IPS-18c (cell line): Measurements from ENCODE around the gene CDH5.

Experiments
- H3K4me3 ChIP-seq: 2 replicates; pipeline ENCODE4 v1.7.0; 2013; ENCODE audit warnings: low read depth, mild to moderate bottlenecking, low read length, moderate library complexity; ENCODE audit not compliant: insufficient read depth
- H3K9me3 ChIP-seq: one replicate; pipeline ENCODE4 v1.6.1; 2013; ENCODE audit warnings: mild to moderate bottlenecking, low read length, moderate library complexity; ENCODE audit not compliant: control insufficient read depth, insufficient read depth

Gene CDH5

GRCh38 chr16:66367968-66368891 lies 1.7 kb downstream of the CDH5 start:
- no peak overlapping the region; the same call in 1 of the 2 replicates for H3K4me3 ChIP-seq
- H3K9me3 ChIP-seq, result peaks cover 2% of the 10 kb centered on the region

GRCh38 chr16:66369055-66369592 lies 2.6 kb downstream of the CDH5 start:
- Histone ChIP-seq H3K4me3 (no peak overlapping the region), H3K9me3 (peaks cover 2% of the 10 kb centered on the region)

- Histone ChIP-seq H3K4me3 (no peak overlapping the region), H3K9me3 (peaks cover 2% of the 10 kb centered on the region)
Observed at GRCh38 chr16:66370786-66371684, 4.5 kb downstream of the CDH5 start.

GRCh38 chr16:66372078-66372897 lies 5.8 kb downstream of the CDH5 start:
- peaks cover 2% of the 10 kb centered on the region for H3K9me3 ChIP-seq
- H3K4me3 ChIP-seq, result no peak overlapping the region

DNA sequence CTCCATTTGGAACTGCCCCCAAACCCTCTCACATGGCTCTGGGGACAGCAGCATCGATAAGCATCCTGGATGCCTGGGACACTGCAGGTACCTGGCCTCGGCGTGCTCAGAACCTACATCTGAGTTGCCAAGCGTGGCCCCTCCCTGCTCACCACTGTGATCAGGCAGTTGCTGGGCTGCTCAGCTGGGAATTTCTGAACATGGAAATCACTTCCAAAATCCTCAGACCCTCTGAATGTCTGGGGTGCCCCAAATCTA lies 6.3 kb downstream of the CDH5 start:
- H3K9me3 ChIP-seq, result peaks cover 2% of the 10 kb centered on the region
- H3K4me3 ChIP-seq, result no peak overlapping the region

DNA sequence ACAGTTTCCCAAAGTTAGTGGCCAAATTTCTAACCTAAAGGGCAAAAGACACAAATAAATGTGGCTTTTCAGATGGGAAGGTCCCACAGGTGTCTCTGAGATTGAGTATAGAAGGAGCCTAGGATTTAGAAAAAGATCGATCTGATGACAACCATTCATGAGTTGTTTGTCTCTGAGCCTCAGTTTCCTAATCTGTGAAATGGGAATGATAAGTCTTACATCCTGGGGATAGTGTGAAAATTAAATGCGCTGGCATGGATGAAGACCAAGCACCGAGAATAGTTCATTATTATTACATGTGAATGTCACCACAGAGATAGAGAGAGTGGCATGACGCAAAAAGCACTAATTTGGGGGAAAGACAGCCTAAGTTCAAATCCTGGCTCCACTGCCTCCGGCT lies 7.2 kb downstream of the CDH5 start:
- peaks cover 2% of the 10 kb centered on the region for H3K9me3 ChIP-seq
- H3K4me3 ChIP-seq, result no peak overlapping the region

DNA sequence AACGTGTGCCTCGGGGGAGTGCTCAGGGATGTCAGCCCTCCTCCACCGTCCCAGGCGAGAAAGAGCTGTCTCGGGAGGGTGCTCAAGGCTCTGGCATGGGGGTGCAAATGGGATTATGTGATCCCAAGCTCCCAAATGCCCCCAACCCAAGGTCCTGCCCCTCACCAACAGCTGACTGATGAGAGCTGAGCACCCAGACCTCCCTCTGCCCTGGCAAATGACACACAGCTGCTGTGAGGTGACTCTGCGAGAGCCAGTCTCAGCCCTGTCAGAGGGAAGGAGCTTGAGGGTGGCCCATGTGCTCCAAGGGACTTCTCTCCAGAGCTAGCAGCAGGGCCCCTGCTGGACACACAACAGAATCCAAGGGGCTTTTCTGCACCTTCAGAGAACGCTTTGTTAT lies 7.7 kb downstream of the CDH5 start:
- H3K4me3 ChIP-seq, result no peak overlapping the region
- H3K9me3 ChIP-seq, result peaks cover 2% of the 10 kb centered on the region

DNA sequence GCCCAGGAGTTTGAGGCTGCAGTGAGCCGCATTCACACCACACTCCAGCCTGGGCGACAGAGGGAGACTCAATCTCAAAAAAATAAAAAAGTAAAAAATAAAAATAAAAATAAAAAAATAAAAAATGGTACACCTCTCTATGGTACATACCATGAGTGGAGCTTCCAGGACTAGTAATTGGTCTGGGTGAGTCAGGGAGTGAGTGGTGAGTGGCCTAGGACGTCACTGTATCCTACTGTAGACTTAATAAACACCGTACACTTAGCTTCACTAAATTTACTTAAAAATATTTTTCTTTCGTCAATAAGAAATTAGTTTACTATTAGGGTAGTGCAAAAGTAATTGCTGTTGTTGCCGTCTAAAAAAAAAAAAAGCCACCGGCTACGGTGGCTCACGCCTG lies 9.0 kb downstream of the CDH5 start:
- Histone ChIP-seq H3K4me3 (no peak overlapping the region), H3K9me3 (no peaks in the 10 kb centered on the region)

DNA sequence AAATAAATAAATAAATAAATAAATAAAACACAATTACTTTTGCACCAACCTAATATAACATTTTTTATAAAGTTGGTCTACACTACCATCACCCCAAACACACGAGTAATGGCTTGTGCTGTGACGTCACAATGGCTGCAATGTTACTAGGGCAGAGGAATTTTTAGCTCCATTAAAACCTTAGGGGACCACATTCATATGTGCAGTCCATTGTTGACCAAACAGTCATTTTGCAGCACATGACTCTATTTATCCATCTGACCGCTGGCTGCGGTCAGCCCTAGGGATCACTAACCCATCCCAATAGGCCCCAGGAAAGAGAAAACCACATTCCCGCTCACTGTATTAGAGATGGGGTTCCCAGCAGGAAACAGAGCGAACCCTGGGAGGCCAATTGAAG lies 9.6 kb downstream of the CDH5 start:
- H3K9me3 ChIP-seq, result no peaks in the 10 kb centered on the region
- H3K4me3 ChIP-seq, result no peak overlapping the region

- no peak overlapping the region for H3K4me3 ChIP-seq
- peaks cover 2% of the 10 kb centered on the region for H3K9me3 ChIP-seq
Observed at GRCh38 chr16:66376577-66377305, 10.2 kb downstream of the CDH5 start.

DNA sequence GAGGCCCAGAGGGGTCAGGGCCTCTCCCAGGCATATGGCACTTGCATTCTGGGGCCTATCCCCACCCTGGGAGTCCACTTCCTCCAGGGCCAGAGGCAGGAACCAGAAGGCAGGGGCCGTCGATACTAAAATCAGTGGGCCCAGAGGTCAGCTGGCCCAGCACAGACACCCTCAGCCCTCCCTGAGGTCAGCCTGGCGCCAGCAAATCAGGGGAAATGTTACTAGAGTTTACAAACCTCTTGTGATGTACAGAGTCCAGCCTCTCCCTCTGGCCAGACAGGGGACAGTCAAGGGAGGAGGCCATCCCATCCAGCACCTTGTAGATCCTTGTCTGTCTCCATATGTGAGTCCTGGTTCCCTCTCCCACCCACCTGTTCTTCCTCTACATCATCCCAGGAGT lies 10.8 kb downstream of the CDH5 start:
- Histone ChIP-seq H3K4me3 (no peak overlapping the region), H3K9me3 (peaks cover 2% of the 10 kb centered on the region)

- Histone ChIP-seq H3K9me3 (peaks cover 2% of the 10 kb centered on the region), H3K4me3 (no peak overlapping the region)
Observed at GRCh38 chr16:66378741-66379570, 12.5 kb downstream of the CDH5 start.

DNA sequence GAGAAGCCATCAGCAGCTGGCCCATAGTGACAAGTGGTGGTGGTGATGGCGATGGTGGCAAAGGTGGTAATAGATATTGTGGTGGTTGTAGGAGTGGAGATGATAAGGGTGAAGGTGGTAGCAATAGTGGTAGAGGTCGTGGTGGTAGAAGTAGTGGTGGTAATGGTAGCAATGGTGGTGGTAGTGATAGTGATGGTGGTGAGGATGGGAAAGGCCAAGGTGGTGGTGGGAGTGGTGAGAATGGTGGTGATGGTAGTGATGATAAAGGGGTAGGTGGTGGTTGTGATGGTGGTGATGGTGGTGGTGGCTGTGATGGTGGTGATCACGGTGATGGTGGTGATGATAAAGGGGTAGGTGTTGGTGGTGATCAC lies 13.1 kb downstream of the CDH5 start:
- H3K9me3 ChIP-seq, result peaks cover 2% of the 10 kb centered on the region
- no peak overlapping the region for H3K4me3 ChIP-seq

DNA sequence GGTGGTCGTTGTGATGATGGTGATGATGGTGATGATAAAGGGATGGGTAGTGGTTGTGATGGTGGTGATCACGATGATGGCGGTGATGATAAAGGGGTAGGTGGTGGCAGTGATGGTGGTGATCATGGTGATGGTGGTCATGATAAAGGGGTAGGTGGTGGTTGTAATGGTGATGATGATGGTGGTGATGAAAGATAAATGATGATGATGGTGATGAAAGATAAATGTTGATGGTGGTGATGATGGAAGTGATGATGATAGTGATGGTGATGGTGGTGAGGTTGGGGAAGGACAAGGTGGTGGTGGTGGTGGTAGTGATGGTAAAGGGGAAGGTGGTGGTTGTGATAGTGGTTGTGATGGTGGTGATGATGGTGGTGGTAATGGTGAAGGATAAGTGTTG lies 13.9 kb downstream of the CDH5 start:
- Histone ChIP-seq H3K9me3 (peaks cover 2% of the 10 kb centered on the region), H3K4me3 (no peak overlapping the region)

- H3K9me3 ChIP-seq, result peaks cover 2% of the 10 kb centered on the region
- no peak overlapping the region for H3K4me3 ChIP-seq
Observed at GRCh38 chr16:66381585-66382170, 15.2 kb downstream of the CDH5 start.
